Endothelial cell (in vitro differentiated cells): ENCODE data around the gene KDM4B. TPM values are rescaled to one million over a fixed set of nuclear protein-coding genes. Genes with fewer than 3 reads are reported as not detected.
A peak's percentile ranks its signal among the peaks of the same experiment; 100 is the strongest.

Experiments used
- DNase-seq: peaks from one replicate; pipeline ENCODE4 v3.0.0; 2021; ENCODE audit warnings: low spot score
- H3K27ac Mint-ChIP-seq: one replicate; pipeline ENCODE4 v1.8.0; 2021; ENCODE audit warnings: mixed read lengths, inconsistent platforms; ENCODE audit not compliant: unreplicated experiment
- H3K27me3 Mint-ChIP-seq: one replicate; pipeline ENCODE4 v1.8.0; 2021; ENCODE audit warnings: mild to moderate bottlenecking, moderate library complexity, mixed read lengths, inconsistent platforms; ENCODE audit not compliant: unreplicated experiment
- H3K36me3 Mint-ChIP-seq: one replicate; pipeline ENCODE4 v1.8.0; 2021; ENCODE audit warnings: mild to moderate bottlenecking, low read depth, mixed read lengths, inconsistent platforms; ENCODE audit not compliant: unreplicated experiment
- H3K4me1 Mint-ChIP-seq: one replicate; pipeline ENCODE4 v1.8.0; 2021; ENCODE audit warnings: mild to moderate bottlenecking, mixed read lengths, inconsistent platforms; ENCODE audit not compliant: unreplicated experiment
- H3K4me3 Mint-ChIP-seq: one replicate; pipeline ENCODE4 v1.8.0; 2021; ENCODE audit warnings: mild to moderate bottlenecking, mixed read lengths, inconsistent platforms; ENCODE audit not compliant: unreplicated experiment
- H3K9me3 Mint-ChIP-seq: one replicate; pipeline ENCODE4 v1.8.0; 2021; ENCODE audit warnings: mixed read lengths, inconsistent platforms; ENCODE audit not compliant: unreplicated experiment
- total RNA-seq: library from RNA; stranded (reverse); fragmentation: NEBNext Ultra II Directional; extraction: Animal tissue kit (Norgen Biotek cat#: 25700); gene quantifications from one replicate; pipeline ENCODE4 v1.2.1, GENCODE V29; 2021; ENCODE audit not compliant: unreplicated experiment
- TF ChIP-seq, protein P1 (sequence below): fragments of 200-600 bp; sonication (generic); IDR thresholded peaks from one replicate; pipeline ENCODE4 v1.5.0; 2021; ENCODE audit warnings: antibody characterized with exemption; ENCODE audit not compliant: unreplicated experiment

KDM4B gene
- total RNA-seq, 1 donor from 2014 or later, result 42.4 TPM

DNA sequence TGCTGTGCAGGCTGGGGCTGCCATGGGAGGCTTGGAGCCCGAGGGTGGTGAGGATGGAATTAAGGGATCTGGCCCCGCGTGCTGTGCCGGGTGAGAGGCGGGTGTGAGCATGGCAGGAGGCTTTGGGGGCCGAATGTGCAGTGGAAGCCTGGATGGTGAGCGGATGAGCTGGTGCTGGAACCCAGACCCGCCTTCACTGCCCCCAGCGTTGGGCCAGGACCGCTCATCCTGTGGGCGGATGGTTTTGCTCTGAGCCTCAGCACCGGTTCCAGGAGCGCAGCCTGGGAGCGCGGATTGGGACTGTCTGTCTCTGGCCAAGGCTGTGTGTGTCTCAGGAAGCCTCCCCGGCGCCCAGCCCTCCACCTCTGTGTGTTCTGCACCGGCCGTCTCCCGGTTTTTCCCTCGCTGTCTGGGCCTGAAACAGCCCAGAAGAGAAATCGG, 16.7 kb downstream of the KDM4B start:
- Mint-ChIP-seq H3K27ac (no peak overlapping the region), H3K27me3 (peaks cover 2% of the 10 kb centered on the region), H3K4me1 (peaks cover 31% of the 10 kb centered on the region), H3K9me3 (no peaks in the 10 kb centered on the region), H3K36me3 (no peaks in the 10 kb centered on the region), H3K4me3 (no peak overlapping the region)
- no peak for DNase-seq
- TF ChIP-seq, protein P1, sequence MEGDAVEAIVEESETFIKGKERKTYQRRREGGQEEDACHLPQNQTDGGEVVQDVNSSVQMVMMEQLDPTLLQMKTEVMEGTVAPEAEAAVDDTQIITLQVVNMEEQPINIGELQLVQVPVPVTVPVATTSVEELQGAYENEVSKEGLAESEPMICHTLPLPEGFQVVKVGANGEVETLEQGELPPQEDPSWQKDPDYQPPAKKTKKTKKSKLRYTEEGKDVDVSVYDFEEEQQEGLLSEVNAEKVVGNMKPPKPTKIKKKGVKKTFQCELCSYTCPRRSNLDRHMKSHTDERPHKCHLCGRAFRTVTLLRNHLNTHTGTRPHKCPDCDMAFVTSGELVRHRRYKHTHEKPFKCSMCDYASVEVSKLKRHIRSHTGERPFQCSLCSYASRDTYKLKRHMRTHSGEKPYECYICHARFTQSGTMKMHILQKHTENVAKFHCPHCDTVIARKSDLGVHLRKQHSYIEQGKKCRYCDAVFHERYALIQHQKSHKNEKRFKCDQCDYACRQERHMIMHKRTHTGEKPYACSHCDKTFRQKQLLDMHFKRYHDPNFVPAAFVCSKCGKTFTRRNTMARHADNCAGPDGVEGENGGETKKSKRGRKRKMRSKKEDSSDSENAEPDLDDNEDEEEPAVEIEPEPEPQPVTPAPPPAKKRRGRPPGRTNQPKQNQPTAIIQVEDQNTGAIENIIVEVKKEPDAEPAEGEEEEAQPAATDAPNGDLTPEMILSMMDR, result no peak

DNA sequence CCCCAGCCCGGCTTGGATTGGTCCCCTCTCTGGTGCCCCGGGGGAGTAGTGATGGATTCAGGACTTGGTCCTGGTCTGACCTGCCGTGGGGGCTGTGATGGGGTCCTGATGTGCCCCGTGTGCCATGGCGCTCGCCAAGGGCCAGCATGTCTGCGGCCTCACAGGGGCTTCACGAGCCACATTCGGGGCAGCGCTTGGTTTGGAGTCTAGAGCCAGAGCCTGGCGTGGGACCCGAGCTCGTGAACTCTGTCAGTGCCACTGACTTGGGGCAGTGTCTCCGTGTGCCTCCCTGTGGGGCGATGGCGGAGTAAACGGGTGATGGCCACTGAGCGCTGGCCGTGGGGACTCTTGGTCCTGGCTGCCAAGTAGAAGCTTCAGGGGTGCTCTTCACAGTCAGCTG, 17.1 kb downstream of the KDM4B start:
- Mint-ChIP-seq H3K9me3 (no peaks in the 10 kb centered on the region), H3K4me3 (no peak overlapping the region), H3K36me3 (no peaks in the 10 kb centered on the region), H3K27ac (no peak overlapping the region), H3K4me1 (peaks cover 31% of the 10 kb centered on the region), H3K27me3 (peaks cover 2% of the 10 kb centered on the region)
- no peak for DNase-seq
- TF ChIP-seq, protein P1, result no peak

DNA sequence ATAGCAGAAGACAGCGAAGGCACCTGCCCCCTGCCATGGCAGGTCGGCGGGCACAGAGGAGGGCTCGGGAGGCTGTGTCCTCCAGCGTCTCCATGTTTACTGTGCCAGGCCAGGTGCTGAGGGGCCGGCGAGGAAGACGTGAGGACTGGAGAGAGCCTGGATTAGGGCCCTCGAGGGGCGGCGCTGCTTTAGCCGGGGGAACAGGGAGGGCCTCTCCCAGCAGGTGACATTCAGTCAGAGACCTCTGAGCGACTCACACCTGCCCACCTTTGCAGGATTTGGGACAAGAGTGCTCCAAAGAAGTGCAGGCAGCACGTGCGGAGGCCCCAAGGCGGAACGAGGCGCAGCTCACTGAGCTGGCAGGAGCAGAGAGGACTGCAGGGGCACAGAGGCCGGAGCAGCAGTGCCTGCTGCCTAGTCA, 17.6 kb downstream of the KDM4B start:
- TF ChIP-seq, protein P1, result no peak
- no peaks in the 10 kb centered on the region for H3K36me3 Mint-ChIP-seq
- no peak for DNase-seq
- H3K27me3 Mint-ChIP-seq, result peaks cover 2% of the 10 kb centered on the region
- no peak overlapping the region for H3K27ac Mint-ChIP-seq
- no peak overlapping the region for H3K4me3 Mint-ChIP-seq
- H3K9me3 Mint-ChIP-seq, result no peaks in the 10 kb centered on the region
- peaks cover 29% of the 10 kb centered on the region for H3K4me1 Mint-ChIP-seq

DNA sequence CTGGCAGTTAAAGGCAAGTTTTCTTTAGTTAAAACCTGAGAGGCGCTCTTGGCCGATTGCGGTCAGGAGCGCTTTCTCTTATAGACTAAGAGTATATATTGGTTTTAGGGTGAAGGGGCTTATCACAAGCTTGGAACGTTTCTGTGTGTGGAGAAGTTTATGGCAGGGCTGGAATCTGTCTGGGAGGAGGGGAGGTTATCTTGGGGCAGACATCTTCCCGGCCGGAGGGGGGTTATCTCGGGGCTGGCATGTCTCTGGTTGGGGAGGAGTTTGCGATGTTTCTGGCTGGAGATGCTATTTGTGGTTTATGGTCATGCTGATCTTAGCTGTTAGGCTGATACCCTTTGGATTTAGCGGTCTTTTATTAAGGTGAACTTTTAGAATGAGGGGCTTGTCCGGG, 18.3 kb downstream of the KDM4B start:
- H3K36me3 Mint-ChIP-seq, result no peaks in the 10 kb centered on the region
- no peak overlapping the region for H3K4me3 Mint-ChIP-seq
- H3K4me1 Mint-ChIP-seq, result peaks cover 26% of the 10 kb centered on the region
- H3K27ac Mint-ChIP-seq, result peak overlapping the region; percentile 43
- TF ChIP-seq, protein P1, result no peak
- DNase-seq, result no peak
- H3K9me3 Mint-ChIP-seq, result no peaks in the 10 kb centered on the region
- peaks cover 2% of the 10 kb centered on the region for H3K27me3 Mint-ChIP-seq

DNA sequence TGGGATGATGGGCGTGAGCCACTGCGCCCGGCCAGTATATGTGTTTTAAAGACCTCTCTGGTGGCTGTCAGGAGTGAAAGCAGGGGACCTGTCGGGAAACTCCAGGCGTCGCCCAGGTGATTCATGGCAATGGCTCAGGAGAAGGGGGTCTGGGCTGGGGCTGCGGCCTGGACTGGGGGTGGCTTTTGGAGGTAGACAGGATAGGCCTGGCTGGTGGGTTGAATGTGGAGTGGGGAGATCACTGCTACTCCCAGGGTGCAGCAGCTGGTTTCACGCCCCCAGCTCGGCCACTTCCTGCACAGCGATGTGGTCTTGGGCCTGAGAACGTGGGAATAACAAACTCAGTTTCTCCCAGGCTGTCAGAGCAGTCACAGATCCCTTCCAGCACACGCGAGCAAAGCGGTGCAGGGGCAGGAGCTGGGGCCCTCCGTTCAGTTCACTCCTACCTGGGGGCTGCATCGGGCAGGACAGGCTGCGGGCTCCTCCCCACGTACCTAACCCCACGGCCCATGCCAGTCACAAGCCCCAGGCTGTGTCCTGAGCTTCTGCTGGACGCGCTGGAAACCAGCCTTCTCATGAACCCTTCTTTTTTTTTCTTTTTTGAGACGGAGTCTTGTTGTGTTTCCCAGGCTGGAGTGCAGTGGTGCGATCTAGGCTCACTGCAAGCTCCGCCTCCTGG, 18.9 kb downstream of the KDM4B start:
- Mint-ChIP-seq H3K4me1 (peaks cover 24% of the 10 kb centered on the region), H3K27me3 (no peaks in the 10 kb centered on the region), H3K27ac (peak overlapping the region; percentile 44), H3K9me3 (no peaks in the 10 kb centered on the region), H3K36me3 (peaks cover 3% of the 10 kb centered on the region), H3K4me3 (no peak overlapping the region)
- DNase-seq, result no peak
- TF ChIP-seq, protein P1, result no peak
